ENCODE measurements around the gene KRT3. TPM values are rescaled to one million over a fixed set of nuclear protein-coding genes. Genes with fewer than 3 reads are reported as not detected.

KRT3 gene
- total RNA-seq, 1 experiment from 2014 or later, result not detected

DNA sequence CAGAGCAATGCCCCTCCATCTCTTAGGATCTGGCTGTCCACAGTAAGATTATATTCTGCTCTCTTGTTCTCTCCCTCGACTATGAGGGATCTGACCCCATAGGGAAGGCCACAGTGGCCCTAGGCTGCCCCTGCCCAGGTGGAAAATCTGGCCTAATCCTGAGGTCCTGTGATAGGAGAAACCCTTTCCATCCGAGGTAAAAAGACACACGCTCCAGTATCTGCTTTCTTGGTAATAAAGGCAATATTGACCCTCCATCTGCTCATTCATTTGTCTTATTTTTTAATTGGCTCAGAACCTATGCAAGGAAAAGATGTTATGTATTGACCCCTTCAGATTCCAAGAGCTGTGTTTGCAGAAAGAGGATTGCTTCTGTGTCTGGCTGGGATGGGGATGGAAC is 28.5 kb downstream of the KRT3 start:
- H3K27ac ChIP-seq (ENCODE audit: low read depth, low read length), result no peak overlapping the region
- TF ChIP-seq, protein P1, sequence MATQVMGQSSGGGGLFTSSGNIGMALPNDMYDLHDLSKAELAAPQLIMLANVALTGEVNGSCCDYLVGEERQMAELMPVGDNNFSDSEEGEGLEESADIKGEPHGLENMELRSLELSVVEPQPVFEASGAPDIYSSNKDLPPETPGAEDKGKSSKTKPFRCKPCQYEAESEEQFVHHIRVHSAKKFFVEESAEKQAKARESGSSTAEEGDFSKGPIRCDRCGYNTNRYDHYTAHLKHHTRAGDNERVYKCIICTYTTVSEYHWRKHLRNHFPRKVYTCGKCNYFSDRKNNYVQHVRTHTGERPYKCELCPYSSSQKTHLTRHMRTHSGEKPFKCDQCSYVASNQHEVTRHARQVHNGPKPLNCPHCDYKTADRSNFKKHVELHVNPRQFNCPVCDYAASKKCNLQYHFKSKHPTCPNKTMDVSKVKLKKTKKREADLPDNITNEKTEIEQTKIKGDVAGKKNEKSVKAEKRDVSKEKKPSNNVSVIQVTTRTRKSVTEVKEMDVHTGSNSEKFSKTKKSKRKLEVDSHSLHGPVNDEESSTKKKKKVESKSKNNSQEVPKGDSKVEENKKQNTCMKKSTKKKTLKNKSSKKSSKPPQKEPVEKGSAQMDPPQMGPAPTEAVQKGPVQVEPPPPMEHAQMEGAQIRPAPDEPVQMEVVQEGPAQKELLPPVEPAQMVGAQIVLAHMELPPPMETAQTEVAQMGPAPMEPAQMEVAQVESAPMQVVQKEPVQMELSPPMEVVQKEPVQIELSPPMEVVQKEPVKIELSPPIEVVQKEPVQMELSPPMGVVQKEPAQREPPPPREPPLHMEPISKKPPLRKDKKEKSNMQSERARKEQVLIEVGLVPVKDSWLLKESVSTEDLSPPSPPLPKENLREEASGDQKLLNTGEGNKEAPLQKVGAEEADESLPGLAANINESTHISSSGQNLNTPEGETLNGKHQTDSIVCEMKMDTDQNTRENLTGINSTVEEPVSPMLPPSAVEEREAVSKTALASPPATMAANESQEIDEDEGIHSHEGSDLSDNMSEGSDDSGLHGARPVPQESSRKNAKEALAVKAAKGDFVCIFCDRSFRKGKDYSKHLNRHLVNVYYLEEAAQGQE (IDR thresholded peaks at IDR 0.05; ENCODE audit: low read depth), result no peak
- no peak for TF ChIP-seq CEBPB (IDR thresholded peaks at IDR 0.05; ENCODE audit: low read depth)
- no peak for TF ChIP-seq JUND (IDR thresholded peaks at IDR 0.05)
- TF ChIP-seq SP1 (IDR thresholded peaks at IDR 0.05; ENCODE audit: low read depth), result no peak
- no peak for TF ChIP-seq EGR1 (IDR thresholded peaks at IDR 0.05; ENCODE audit: low read depth)
- no peak for TF ChIP-seq FOSL1 (IDR thresholded peaks at IDR 0.05; ENCODE audit: low read depth)
- TF ChIP-seq SRF (IDR thresholded peaks at IDR 0.05; ENCODE audit: low read depth), result no peak
- no peak for TF ChIP-seq TCF7L2 (IDR thresholded peaks at IDR 0.05; ENCODE audit: borderline replicate concordance, extremely low read depth, insufficient read depth, insufficient read length)
- TF ChIP-seq POLR2AphosphoS5 (IDR thresholded peaks at IDR 0.05; ENCODE audit: low read depth, low read length), result no peak
- TF ChIP-seq, protein P2, sequence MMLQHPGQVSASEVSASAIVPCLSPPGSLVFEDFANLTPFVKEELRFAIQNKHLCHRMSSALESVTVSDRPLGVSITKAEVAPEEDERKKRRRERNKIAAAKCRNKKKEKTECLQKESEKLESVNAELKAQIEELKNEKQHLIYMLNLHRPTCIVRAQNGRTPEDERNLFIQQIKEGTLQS (IDR thresholded peaks at IDR 0.05), result no peak
- TF ChIP-seq CBX3 (IDR thresholded peaks at IDR 0.05; ENCODE audit: low read depth), result no peak
- TF ChIP-seq RAD21 (IDR thresholded peaks at IDR 0.05; ENCODE audit: low read depth), result no peak
- TF ChIP-seq, protein P3, sequence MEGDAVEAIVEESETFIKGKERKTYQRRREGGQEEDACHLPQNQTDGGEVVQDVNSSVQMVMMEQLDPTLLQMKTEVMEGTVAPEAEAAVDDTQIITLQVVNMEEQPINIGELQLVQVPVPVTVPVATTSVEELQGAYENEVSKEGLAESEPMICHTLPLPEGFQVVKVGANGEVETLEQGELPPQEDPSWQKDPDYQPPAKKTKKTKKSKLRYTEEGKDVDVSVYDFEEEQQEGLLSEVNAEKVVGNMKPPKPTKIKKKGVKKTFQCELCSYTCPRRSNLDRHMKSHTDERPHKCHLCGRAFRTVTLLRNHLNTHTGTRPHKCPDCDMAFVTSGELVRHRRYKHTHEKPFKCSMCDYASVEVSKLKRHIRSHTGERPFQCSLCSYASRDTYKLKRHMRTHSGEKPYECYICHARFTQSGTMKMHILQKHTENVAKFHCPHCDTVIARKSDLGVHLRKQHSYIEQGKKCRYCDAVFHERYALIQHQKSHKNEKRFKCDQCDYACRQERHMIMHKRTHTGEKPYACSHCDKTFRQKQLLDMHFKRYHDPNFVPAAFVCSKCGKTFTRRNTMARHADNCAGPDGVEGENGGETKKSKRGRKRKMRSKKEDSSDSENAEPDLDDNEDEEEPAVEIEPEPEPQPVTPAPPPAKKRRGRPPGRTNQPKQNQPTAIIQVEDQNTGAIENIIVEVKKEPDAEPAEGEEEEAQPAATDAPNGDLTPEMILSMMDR (IDR thresholded peaks at IDR 0.05 in 2 of 3, conservative IDR thresholded peaks at IDR 0.05 in 1 of 3; ENCODE audit: borderline replicate concordance in 1 of 3, insufficient read depth in 1 of 3, low read depth in 2 of 3, low read length in 2 of 3), result no peak
- TF ChIP-seq, protein P4, sequence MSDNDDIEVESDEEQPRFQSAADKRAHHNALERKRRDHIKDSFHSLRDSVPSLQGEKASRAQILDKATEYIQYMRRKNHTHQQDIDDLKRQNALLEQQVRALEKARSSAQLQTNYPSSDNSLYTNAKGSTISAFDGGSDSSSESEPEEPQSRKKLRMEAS (IDR thresholded peaks at IDR 0.05), result no peak
- TF ChIP-seq SIN3A (IDR thresholded peaks at IDR 0.05; ENCODE audit: low read depth), result no peak
- TF ChIP-seq, protein P5, sequence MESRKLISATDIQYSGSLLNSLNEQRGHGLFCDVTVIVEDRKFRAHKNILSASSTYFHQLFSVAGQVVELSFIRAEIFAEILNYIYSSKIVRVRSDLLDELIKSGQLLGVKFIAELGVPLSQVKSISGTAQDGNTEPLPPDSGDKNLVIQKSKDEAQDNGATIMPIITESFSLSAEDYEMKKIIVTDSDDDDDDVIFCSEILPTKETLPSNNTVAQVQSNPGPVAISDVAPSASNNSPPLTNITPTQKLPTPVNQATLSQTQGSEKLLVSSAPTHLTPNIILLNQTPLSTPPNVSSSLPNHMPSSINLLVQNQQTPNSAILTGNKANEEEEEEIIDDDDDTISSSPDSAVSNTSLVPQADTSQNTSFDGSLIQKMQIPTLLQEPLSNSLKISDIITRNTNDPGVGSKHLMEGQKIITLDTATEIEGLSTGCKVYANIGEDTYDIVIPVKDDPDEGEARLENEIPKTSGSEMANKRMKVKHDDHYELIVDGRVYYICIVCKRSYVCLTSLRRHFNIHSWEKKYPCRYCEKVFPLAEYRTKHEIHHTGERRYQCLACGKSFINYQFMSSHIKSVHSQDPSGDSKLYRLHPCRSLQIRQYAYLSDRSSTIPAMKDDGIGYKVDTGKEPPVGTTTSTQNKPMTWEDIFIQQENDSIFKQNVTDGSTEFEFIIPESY (IDR thresholded peaks at IDR 0.05; ENCODE audit: extremely low read depth, insufficient replicate concordance, low read length), result no peak
- H3K9me2 ChIP-seq (ENCODE audit: insufficient read depth), result no peaks in the 10 kb centered on the region
- no peaks in the 10 kb centered on the region for H3K79me2 ChIP-seq (ENCODE audit: insufficient read depth, low read length)
- RAD21 ChIA-PET (ENCODE audit: low non-redundant PET in 1 of 2, low total read pairs in 2 of 2, uncharacterized antibody in 2 of 2, unreplicated experiment in 2 of 2), result no interaction called here
- H3K9ac ChIP-seq (ENCODE audit: low read length), result no peak overlapping the region
- H3K4me3 ChIP-seq (replicated peaks in 1 of 2; ENCODE audit: low read depth in 1 of 2, low read length in 2 of 2), result no peak overlapping the region
- intact Hi-C loops (cut with micrococcal nuclease), result no loop called here
- CTCF ChIA-PET, result no interaction called here
- H4K20me1 ChIP-seq (ENCODE audit: insufficient read depth), result no peaks in the 10 kb centered on the region
- BruUV-seq (replicated peaks), result no TSS peak
- H3K36me3 ChIP-seq (ENCODE audit: control insufficient read depth in 1 of 2, insufficient read depth in 2 of 2, low read length in 2 of 2), result no peaks in the 10 kb centered on the region
- peaks cover 5% of the 10 kb centered on the region; the same call in 1 of the 2 replicates for H3K27me3 ChIP-seq (ENCODE audit: insufficient read depth, low read length)
- H3K9me3 ChIP-seq (ENCODE audit: control insufficient read depth in 1 of 2, insufficient read depth in 1 of 2, low read depth in 1 of 2, low read length in 2 of 2), result no peaks in the 10 kb centered on the region
- POLR2A ChIA-PET, result no interaction called here
- H2AFZ ChIP-seq (ENCODE audit: low read depth, low read length, poor library complexity, severe bottlenecking), result no peak overlapping the region
- no peak overlapping the region for H3K4me2 ChIP-seq (ENCODE audit: low read length)
- no peak for ATAC-seq
- DNase-seq (ENCODE audit: low read depth, low spot score), result no peak
- peaks cover 0 to 5% of the 10 kb centered on the region in 2 experiments; a peak in 1 of 4 replicates for H3K4me1 ChIP-seq (ENCODE audit: control insufficient read depth in 1 of 2, insufficient read depth in 2 of 2, low read length in 2 of 2)

Measured in HCT116 (cell line).